ENCODE measurements around the gene ENPP7.

ENPP7 gene

DNA sequence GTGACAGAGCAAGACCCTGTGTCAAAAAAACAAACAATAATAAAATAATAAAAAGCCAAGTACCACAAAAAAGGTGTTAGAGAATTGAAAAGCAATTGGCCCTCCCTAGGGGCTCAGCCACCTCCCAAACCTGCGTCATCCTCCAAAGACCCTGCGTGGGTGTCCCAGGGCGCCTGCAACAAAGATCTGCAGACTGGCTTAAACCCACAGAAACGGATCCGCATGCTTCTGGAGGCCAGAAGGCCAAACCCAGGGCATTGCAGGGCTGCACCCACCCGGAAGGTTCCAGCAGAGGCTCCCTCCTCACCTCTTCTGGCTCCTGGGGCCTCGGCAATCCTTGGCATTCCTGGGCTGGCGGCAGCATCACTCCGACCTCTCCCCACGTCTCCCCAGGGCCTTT, 1.5 kb downstream of the ENPP7 start:
- no peak for FAIRE-seq

DNA sequence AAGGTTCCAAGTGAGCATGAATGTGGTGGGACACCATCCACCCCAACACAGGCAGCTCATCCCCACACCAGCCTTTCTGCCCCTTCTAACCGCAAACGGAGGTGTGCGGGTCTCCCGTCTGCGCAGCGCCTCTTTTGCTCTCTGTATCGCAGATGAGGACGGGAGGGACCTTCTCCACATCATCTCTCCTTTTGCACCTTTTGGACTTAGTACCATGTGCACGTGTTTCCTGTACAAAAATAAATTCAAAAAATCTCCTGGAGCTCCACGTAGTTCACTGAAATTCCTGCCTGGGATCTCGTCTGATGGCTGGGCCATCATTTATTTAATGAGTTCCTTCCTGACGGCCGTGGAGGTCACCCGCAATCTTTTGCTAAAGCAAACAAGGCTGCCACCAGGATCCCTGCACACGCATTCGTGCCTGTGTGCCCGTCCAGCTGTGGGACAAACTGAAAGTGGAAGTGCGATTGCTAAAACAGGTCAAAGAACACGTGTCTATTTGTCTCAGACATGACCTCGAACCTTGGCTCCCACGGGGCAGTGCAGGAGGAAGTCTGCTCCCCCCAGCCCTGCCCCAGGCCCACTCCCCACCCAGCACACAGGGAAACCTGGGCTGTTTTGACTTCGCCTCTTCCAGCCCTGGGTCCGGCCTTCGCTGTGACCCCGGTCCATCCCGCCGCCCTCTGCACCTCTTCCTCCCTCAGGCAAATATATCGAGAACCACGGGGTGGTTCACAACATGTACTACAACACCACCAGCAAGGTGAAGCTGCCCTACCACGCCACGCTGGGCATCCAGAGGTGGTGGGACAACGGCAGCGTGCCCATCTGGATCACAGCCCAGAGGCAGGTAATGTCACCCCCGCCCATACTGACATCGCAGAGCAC, 2.3 kb downstream of the ENPP7 start:
- FAIRE-seq: no peak

DNA sequence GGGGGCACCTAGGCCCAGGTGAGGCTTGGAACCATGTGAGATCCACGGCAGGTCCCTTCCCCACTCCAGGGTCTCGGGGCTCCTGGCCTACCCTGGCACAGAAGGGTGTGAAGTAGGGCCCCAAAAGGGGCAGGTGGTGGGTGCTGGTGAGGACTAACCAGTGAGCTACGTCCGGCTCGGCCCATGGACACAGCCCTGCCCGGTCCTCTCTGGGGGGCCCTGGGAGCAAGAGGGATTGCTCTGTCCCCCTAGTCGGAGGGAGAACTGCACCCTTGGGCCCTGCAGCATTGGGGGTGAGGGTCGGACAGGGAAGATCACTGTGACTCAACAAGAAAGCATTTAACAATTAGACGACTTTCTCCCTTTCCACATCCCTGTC, 2.9 kb downstream of the ENPP7 start:
- FAIRE-seq: no peak

DNA sequence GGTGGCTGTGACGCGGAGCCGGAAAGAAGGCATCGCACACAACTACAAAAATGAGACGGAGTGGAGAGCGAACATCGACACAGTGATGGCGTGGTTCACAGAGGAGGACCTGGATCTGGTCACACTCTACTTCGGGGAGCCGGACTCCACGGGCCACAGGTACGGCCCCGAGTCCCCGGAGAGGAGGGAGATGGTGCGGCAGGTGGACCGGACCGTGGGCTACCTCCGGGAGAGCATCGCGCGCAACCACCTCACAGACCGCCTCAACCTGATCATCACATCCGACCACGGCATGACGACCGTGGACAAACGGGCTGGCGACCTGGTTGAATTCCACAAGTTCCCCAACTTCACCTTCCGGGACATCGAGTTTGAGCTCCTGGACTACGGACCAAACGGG, 4.4 kb downstream of the ENPP7 start:
- FAIRE-seq: no peak

DNA sequence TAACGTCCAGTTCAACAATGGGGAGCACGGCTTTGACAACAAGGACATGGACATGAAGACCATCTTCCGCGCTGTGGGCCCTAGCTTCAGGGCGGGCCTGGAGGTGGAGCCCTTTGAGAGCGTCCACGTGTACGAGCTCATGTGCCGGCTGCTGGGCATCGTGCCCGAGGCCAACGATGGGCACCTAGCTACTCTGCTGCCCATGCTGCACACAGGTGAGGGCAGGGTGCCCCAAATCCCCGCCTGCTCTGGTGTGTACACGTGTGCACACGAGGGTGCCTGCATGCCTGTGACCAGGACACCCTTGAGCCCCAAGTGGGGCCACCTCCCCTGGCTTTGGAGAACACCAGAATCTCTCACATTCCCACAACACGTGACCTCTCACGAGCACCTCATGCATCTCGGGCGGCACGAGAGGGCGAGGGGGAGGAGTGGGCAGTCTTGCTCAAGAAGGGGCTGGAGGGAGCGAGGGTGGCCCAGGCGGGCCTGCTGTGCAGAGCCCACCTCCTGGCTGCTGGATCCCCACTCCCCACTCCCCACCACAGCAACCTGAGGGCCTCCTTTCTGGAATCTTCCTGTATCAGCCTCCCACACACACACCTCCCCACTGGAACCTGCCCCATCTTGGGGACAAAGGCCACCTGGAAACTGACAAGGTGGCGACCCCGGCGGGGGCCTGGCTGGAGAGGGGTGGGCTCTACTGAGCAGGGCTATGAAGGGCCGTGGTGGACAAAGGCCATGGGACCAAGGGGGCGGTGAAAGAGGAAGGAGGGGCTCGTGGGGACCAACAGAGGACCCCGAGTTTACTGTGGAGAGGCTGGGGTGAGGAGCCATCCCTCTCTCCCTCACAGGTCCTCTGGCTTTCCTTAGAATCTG, 6.5 kb downstream of the ENPP7 start:
- FAIRE-seq: no peak

DNA sequence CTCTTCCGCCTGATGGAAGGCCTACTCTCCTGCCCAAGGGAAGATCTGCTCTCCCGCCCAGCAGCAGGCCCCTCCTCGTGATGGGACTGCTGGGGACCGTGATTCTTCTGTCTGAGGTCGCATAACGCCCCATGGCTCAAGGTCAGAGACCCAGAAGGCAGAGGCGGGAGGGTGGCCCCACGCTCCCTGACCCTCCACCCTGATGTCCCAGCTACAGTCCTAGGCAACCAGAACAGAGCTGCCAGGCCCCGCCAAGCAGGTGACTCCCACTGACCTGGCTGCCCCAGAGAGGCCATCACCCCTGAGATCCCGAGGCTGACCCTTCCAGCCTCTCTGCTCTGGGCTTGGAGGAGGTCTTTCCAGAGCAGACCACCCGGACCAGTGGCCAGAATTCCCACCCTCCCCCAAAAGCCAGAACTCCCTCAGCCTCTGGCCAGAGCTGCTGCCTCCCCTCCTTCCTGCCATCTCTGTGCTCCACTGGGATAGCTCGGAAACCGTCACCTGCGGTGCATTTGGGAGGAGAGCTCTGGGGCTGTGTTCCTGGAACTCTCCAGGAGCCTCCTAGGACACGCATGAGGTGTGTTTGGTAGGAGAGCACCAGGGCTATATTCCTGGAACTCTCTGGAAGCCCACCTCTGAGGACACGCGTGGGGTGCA, 7.3 kb downstream of the ENPP7 start:
- no peak for FAIRE-seq

DNA sequence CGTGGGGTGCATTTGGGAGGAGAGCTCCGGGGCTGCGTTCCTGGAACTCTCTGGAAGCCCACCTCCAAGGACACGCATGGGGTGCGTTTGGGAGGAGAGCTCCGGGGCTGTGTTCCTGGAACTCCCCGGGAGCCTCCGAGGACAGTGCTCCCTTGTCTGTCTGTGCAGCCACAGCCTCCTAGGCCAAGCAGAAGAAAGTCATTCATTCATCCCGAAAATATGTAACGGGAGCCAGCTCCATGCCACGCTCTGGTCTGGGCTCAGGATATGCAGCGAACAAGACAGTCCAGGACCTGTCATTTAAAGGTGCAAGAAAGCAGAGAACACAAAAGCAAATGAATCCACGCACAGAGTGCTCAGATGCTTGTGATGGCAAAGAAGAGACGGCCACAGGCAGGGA, 7.9 kb downstream of the ENPP7 start:
- no peak for FAIRE-seq

DNA sequence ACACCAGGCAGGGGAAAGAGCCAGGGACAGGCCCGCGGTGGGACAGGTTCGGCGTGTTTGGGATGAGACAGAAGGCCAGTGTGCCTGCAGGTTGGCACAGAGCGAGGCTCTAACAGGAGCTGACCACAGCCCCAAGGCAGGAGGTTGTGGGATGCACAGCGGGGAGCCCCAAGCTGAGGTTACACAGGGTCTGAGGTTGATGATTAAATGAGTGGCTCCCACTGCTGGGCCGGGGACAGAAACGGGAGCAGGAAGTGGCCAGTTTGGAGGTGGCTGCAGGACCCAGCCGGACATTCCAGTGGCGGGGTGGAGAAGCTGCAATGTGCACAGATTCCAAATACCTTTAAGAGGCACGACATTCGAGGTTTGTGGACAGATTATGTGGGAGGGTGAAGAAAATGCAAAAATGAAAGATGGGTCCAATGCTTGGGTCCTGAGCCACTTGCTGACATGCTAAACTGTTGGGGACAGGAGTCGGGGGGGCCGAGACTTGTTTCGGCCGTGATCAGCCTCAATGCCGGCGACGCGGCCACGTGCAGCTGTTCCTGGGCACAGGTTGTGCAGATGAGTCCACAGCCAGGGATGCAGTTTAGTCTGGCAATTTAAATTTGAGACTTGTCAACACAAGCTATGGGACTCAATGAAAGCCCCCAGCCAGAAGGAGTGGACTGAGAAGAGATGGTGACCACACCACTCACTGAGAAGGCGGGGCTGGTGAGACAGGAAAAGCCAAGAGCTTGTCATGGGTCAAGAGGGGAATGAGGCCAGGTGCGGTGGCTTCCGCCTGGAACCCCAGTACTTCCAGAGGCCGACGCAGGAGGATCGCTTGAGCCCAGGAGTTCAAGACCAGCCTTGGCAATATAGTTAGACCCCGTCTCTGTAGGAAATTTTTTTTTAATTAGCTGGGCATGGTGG, 8.7 kb downstream of the ENPP7 start:
- no peak for FAIRE-seq

DNA sequence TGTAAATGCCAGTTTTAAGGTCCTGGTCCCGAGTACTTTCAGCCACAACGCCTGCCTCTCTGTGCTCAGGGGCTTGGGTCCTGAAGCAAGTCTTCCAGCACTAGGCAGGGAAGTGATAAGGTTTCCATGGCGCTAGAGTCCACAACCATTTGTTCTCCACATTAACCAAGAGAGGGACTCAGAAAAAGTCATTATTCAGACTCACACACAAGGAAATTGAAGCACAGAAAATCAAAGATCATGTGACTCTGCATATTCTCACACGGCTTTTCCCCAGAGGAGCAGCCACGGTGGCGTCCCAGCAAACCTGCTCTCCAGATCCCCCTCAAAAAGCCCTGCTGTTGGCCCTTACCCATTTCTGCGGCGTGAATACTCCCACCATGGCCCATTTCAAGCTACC, 9.7 kb downstream of the ENPP7 start:
- FAIRE-seq: no peak

DNA sequence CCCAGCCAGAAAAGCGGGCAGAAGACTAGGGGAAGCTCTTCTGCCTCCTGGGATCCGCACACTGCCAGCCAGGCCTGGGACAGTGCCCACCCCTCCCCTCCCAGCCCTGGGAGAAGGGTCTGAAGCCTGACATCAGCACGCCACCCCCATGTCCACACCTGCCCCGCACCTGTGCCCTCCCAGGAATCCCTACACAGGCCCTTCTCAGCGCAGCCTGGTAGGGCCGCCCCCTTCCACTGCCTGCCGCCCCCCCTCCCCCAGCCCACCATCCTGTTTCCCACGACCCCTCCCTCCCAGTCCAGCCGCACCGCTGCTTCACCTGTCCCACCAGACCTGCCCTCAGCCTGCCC, 10.6 kb downstream of the ENPP7 start:
- no peak for FAIRE-seq

DNA sequence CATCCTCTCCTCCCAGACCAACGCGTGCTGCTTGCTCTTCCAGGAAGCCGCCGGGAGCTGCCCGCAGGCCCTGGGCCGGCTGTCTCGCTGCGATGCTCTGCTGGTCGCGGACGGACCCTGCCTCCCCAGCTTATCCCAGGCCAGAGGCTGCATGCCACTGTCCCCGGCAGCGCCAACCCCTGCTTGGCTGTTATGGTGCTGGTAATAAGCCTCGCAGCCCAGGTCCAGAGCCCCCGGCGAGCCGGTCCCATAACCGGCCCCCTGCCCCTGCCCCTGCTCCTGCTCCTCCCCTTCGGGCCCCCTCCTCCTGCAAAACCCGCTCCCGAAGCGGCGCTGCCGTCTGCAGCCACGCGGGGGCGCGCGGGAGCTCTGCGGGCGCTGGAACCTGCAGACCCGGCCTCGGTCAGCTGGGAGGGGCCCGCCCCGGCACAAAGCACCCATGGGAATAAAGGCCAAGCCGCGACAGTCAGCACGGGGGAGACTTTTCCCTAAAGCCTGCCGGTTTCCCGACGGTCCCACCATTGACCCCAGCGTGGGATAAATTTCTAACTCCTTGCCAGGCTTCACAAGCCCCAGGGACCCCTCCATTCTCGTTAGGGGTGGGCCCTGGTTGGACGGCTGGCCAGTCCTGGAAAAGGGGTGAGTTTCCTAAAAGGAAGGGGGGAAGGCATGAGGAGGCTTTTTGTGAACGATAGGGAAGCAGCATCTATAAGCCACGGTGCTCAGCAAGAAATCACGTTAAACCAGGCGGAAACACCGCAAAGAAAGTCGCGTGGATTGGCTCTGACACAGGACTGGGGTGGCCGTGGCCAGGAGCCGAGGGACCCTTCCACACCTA, 11.2 kb downstream of the ENPP7 start:
- FAIRE-seq: no peak

DNA sequence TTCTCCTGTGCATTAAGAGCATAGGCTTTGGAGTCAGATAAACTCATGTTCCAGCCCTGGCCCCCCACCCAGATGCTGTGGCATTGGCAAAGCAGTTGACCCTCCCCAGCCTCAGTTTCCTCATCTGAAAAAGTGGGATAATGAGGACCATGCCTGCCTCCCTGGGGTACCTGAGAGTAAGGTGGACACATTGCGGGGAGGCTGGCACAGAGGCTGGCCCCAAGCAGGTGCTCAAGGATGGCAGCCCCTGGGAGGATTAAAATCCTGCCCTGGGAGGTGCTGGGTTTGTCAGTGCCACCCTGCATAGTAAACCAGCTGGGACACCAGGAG, 11.8 kb downstream of the ENPP7 start:
- FAIRE-seq: no peak

DNA sequence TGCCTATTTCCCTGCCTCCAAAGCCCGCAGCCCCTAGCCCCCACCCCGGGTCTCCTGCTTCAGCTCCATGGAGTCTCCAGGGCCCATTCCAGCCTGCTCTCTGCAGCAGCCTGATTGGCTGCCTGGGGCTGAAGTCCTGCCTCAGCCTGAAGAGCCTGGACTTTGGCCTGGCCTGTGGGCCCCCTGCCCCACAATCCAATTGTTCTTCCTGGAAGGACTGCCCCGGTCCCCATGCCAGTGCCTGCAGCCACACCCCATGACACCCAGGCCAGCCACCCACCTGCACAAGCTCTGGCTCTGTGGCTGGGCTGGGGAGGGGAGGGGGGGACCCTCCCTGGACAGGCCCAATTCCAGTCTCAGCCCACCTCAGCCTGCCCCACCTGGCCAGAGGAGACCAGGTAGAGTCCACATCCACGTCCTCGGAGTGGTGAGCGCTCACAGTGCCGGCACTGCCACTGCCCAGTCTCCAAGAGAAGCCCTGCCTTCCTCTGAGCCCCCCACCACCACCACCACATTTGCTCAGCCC, 12.3 kb downstream of the ENPP7 start:
- no peak for FAIRE-seq

DNA sequence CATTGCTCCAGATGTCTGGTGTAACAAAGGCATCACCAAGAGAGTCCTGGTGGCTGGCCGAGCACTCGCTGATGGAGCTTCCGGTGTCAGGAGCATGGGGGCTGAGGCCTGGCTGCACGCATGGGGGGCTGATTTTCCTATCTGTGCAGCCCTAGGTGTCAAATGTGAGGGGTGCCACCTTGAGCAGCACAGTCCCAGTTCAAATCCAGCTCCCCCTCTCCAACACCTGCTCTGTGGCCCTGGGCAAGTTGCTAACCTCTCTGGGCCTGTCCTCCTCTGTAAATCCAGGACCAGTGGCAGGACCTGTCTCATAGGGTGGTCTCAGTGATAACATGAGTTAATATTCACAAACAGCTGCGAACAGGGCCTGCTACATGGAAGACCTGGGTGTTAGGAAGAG, 12.9 kb downstream of the ENPP7 start:
- FAIRE-seq: no peak

DNA sequence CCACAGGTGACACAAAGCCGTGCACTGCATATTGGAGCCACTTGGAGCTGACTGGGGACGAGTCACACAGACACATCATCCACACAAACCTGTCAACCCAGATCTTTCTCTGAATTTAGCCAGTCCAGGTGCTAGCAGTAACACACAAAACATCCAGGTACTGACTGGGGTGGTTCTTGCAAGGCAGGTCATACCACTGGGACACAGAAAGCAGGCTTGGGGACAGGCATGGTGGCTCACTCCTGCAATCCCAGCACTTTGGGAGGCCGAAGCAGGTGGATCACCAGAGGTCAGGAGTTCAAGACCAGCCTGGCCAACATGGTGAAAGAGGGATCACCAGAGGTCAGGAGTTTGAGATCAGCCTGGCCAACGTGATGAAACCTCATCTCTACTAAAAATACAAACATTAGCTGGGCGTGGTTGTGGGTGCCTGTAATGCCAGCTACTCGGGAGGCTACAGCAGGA, 14.9 kb downstream of the ENPP7 start:
- no peak for FAIRE-seq

DNA sequence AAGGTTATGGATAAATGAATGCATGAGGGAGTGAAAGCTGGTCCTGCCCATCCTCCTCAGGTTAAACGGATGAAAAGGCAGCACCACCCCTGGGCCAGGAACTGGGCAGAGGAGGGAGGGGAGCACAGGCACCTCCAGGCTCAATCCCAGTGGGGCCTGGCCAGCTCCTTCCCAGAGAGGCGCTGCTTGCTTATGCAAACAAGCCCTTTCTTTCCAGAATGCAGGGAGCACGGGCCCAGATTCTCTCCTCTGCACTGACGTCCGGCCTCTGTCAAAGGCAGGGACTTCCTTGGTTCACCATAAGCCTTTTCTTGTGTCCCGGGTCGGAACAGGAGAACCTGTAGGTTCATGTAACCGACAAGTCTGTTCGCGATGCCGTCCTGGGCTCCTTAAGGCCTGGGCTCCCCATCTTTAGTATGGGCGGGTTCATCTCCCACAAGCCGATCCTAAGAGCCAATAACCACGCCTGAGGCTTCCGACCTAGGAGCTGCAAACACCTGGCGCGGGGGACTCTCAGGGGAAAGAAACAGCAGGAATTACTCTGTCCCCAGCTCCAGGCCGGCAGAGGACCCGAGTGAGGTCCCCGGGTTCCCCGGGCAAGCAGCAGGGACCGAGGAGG, 16.3 kb downstream of the ENPP7 start:
- FAIRE-seq: no peak

DNA sequence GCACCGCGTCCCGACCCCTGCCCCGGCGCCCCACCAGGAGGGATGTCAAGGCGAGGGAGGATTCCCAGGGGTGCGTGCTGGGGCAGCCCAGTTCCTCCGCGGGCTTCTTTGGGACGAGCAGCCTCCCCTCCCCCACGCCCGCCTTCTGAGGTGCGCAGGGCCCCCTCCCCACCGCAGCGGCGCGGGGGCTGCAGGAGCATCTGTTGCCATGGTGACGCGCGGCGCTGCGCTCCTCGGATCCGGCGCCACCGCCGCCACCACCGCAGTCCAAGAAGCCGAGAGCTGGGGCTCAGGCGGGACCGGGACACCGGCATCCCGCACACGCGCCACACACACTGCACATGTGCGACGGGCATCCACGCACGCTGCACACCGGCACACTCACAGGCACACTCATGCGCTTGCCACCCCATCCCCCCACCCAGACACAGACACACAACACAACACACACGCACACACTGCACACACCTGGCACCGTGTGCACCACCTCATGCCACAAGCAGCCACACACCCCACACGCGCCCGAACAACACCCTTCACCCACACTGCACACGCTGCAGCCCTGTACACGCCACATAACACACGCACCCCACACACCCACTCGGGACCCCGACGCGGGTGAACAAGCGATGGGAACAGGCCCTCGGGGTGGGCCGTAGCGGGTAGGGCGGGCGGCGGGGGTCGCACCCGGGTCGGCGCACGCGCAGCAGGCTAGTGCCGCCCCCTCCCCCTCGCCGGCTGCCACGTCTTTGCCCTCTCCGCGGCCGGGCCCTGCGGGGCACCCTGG, 17.0 kb downstream of the ENPP7 start:
- no peak for FAIRE-seq

DNA sequence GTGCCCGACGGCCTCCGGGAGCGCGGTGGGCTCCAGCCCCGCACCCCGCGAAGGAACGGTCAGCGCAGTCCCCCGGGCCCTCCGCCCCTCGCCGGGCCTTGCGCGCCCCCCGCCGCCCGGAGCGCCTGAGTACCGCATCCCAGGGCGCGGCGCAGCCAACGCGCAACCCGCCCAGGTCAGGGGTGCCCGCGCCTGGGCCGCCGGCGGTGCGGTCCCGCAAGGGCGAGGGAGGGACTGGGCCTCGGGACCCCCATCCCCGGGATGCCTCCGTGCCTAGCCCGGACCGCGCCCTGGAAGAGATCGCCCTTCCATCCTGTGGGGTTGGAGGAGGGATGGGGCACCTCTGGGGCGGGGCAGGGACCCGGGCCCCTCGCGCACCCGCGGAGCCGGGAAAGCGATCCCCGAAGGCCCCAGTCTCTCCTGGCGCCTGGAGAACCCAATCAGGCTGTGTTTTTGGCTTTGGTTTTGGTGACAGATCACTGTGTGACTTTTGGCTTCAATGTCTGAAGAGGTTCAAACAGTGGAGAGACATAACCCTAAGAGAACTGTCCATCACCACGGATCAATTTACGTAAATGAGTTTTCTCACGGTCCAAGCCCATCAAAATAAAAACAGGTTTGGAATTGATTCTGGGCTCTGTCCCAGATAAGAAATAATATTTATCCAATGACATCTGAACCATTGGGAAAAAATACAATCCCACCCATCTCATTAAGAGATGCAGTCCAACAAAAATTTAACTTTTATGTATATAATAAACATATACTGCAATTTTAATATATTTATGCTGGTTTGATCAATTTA, 17.8 kb downstream of the ENPP7 start:
- no peak for FAIRE-seq

All from endometrium (tissue), 2 donors.